Psoas muscle (tissue), 8 donors: ENCODE results near the gene PRSS22. TPM values are rescaled to one million over a fixed set of nuclear protein-coding genes. Genes with fewer than 3 reads are reported as not detected.

Experiments
- ATAC-seq, 4 donors: fragments of 200-7000 bp; cut with Tn5 transposase; one replicate each; pipeline ENCODE4 v1.9.1; 2020; ENCODE audit warnings: moderate library complexity in 3 of 4, mild to moderate bottlenecking in 2 of 4
- DNase-seq, 2 donors: peaks; one replicate each; pipeline ENCODE4 v3.0.0-alpha.2; 2020
- H3K27ac ChIP-seq: fragments of 200-600 bp; one replicate; pipeline ENCODE4 v1.8.0; 2022
- H3K27me3 ChIP-seq, 3 donors: fragments of 200-600 bp in 1 of 3; one replicate each; pipeline versions ENCODE4 v1.6.1 to v1.8.0; 2013 to 2022; ENCODE audit warnings: low read length in 2 of 3, mild to moderate bottlenecking in 2 of 3, moderate library complexity in 1 of 3; ENCODE audit not compliant: insufficient read depth in 3 of 3
- H3K36me3 ChIP-seq, 2 donors: fragments of 200-600 bp in 1 of 2; one replicate each; pipeline versions ENCODE4 v1.6.1 to v1.8.0; 2013 to 2022; ENCODE audit warnings: low read depth in 1 of 2, mild to moderate bottlenecking in 1 of 2, moderate library complexity in 1 of 2; ENCODE audit not compliant: insufficient read depth in 1 of 2
- H3K4me1 ChIP-seq: fragments of 200-600 bp; one replicate; pipeline ENCODE4 v1.8.0; 2022
- H3K4me3 ChIP-seq: fragments of 200-600 bp; one replicate; pipeline ENCODE4 v1.8.0; 2022; ENCODE audit warnings: mild to moderate bottlenecking
- H3K9me3 ChIP-seq: fragments of 200-600 bp; one replicate; pipeline ENCODE4 v1.8.0; 2022
- WGBS, 3 donors: extraction: QIAGEN DNeasy Blood & Tissue Kit; methylation state at CpG; one replicate each; pipeline versions ENCODE4 v1.1.6 to v1.1.7; 2013; 5-methylcytosine and 5-hydroxymethylcytosine counted together
- intact Hi-C, 2 donors: fragments of 100-400 bp; cut with DNase I; formaldehyde crosslinking; loops; one replicate each; pipeline versions ENCODE4 v1.11.0 to v1.14.2; 2022
- polyA plus RNA-seq, 3 donors: library from polyadenylated mRNA; stranded (reverse); fragments of 200-250 nt; gene quantifications; one replicate each; pipeline ENCODE4 v1.2.3, GENCODE V29; 2013
- total RNA-seq, 4 donors: library from RNA; stranded (reverse); fragmentation: NEBNext Ultra II Directional in 2 of 4; extraction: Animal tissue kit (Norgen Biotek cat#: 25700) in 2 of 4; gene quantifications; one replicate each; pipeline versions ENCODE4 v1.2.1 to v1.2.4, GENCODE V29; 2021 to 2023
- TF ChIP-seq, protein P1 (sequence below): fragments of 200-600 bp; IDR thresholded peaks from one replicate; pipeline ENCODE4 v1.8.0; 2022; ENCODE audit warnings: antibody characterized with exemption
- donor health status: healthy with polysubstance abuse.
- donor health status: DM: no; HTN: no; CAD: no; lungs with moderate emphysema.
- donor health status: Bipolar disorder and iron deficiency.
- donor health status: healthy.
- donor health status: DM: yes; HTN: yes; CAD: no.
- donor health status: DM: no; HTN: no; CAD: no.
- donor health status: DM: no; HTN: no; CAD: no.
- donor health status: DM: yes; HTN: yes; CAD: no.

Gene PRSS22
- total and polyA plus RNA-seq, 7 donors = 0.07 to 0.20 (median 0.13) TPM; not detected in 4

DNA sequence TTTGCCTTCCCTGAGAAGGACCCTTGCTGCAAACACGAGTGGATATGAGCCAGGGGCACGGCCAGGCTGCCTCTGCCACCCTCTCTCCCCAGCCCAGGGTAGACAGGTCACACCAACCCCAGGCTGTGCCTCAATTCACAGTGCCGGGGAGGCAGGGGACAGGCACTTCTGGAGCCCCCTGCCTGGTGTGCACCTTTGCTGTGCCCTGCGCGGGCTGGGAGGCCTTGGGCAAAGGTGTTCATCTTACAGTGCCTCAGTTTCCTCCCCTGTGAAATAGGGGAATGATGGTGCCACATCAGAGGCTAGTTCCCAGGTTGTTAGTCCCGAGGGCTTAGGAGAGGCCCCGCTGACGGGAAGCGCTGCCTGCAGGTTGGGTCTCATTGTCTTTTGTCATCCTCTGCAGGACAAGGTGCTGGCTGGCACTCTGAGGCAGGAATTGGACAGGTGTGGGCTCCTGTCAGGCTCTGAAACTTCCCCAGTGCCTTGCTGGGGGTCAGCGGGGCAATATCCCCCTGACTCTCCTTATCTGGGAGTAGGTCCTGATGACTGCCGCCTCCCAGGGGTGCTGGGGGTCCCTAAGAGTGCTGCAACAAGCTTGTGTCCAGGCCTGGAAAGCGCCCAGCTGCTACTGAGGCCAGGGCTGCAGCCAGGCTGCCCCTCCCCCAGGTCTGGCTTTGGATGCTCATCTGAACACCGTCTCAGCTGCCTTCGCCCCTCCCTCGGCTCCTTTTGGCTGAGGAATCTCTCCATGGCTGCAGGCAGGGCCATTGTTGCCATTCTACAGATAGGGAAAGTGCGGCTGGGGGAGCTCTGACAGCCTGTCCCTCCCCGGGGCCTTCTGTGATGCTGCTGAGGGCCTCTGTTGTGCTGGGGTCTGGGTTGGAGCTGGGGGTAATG lies 37.8 kb downstream of the PRSS22 start:
- H3K4me3 ChIP-seq = no peak overlapping the region
- H3K9me3 ChIP-seq = no peaks in the 10 kb centered on the region
- H3K4me1 ChIP-seq = no peaks in the 10 kb centered on the region
- H3K36me3 ChIP-seq = no peaks in the 10 kb centered on the region
- H3K27ac ChIP-seq = no peak overlapping the region
- no peak for DNase-seq
- intact Hi-C loops = no loop called here
- ATAC-seq = no peak
- TF ChIP-seq, protein P1, sequence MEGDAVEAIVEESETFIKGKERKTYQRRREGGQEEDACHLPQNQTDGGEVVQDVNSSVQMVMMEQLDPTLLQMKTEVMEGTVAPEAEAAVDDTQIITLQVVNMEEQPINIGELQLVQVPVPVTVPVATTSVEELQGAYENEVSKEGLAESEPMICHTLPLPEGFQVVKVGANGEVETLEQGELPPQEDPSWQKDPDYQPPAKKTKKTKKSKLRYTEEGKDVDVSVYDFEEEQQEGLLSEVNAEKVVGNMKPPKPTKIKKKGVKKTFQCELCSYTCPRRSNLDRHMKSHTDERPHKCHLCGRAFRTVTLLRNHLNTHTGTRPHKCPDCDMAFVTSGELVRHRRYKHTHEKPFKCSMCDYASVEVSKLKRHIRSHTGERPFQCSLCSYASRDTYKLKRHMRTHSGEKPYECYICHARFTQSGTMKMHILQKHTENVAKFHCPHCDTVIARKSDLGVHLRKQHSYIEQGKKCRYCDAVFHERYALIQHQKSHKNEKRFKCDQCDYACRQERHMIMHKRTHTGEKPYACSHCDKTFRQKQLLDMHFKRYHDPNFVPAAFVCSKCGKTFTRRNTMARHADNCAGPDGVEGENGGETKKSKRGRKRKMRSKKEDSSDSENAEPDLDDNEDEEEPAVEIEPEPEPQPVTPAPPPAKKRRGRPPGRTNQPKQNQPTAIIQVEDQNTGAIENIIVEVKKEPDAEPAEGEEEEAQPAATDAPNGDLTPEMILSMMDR = no peak
- WGBS, 3 donors = 63 to 66% (median 65%) methylated on average over 16 to 17 of the region's 17 CpGs
- H3K27me3 ChIP-seq = peaks cover 0 to 9% (median 2%) of the 10 kb centered on the region in 3 donors

- WGBS, 3 donors = 81 to 87% (median 81%) methylated on average over 18 of the region's 18 CpGs
- ATAC-seq (no peak), DNase-seq (no peak)
- TF ChIP-seq, protein P1 = no peak
- no peaks in the 10 kb centered on the region for H3K9me3 ChIP-seq
- H3K27ac ChIP-seq = no peak overlapping the region
- no peaks in the 10 kb centered on the region for H3K36me3 ChIP-seq
- intact Hi-C loops = no loop called here
- H3K27me3 ChIP-seq = peaks cover 0 to 12% (median 2%) of the 10 kb centered on the region in 3 donors
- no peaks in the 10 kb centered on the region for H3K4me1 ChIP-seq
- no peak overlapping the region for H3K4me3 ChIP-seq
Measured at GRCh38 chr16:2819179-2819938, 38.6 kb downstream of the PRSS22 start.

DNA sequence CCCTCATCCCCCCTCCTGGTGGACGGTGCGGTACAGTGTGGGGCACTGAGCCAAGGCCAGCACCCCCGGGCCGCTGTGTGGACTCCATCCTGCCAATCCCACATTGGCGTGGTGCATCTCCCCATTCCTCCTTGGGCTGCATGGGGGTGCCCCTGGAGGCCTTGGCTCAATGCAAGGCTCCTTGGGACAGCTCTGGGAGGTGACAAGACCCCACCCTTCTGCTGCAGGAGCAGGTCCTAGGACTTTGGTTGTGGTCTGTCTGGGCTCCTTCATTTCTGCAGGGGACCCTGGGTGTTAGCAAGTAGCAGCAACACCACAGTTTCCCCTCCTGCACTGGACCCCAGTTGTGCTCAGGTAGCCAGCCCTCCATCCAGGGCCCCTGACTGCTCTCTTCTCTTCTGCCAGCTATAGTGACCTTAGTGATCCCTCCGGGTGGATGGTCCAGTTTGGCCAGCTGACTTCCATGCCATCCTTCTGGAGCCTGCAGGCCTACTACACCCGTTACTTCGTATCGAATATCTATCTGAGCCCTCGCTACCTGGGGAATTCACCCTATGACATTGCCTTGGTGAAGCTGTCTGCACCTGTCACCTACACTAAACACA lies 39.6 kb downstream of the PRSS22 start:
- DNase-seq (no peak), ATAC-seq (no peak)
- TF ChIP-seq, protein P1 = no peak
- no peak overlapping the region for H3K4me3 ChIP-seq
- 69 to 78% (median 75%) methylated on average over 10 of the region's 10 CpGs for WGBS, 3 donors
- H3K4me1 ChIP-seq = no peaks in the 10 kb centered on the region
- H3K9me3 ChIP-seq = no peaks in the 10 kb centered on the region
- no peak overlapping the region for H3K27ac ChIP-seq
- intact Hi-C loops = no loop called here
- H3K27me3 ChIP-seq = peaks cover 0 to 12% (median 2%) of the 10 kb centered on the region in 3 donors
- no peaks in the 10 kb centered on the region for H3K36me3 ChIP-seq

DNA sequence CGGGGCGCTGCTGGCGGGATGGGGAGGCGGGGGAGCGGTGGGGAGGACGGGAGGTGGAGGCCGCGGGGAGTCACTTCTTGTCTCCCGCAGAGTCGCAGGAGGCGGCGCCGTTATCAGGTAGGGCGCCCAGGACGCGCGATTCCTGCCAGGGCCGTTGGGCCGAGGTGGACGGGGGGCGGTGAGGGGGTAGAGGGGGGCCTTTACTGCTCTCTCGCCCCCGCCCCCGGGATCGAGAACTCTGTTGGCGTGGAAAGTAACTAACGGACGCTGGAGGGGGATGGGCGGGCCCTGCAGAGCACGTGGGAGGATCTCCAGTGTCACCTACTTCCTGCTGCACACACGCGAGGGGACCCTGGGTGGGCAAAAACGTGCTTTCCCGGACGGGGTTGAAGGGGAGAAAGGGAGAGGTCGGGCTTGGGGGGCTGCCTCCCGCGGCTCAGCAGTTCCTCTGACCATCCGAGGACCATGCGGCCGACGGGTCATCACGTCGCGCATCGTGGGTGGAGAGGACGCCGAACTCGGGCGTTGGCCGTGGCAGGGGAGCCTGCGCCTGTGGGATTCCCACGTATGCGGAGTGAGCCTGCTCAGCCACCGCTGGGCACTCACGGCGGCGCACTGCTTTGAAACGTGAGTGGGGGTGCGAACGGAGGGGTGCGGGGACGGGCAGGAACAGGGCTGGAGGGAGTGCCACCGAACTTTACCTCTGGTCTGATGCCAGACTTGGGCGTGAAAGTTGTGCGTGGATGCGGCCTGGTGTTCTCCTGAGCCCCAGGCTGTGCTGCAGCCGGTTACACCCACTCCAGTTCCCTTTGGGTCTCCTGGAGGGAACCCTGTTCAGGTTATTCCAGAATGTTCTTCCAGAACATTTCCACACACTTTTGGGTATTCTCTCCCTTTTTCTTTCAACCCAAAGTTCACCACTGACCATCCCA lies 40.4 kb downstream of the PRSS22 start:
- no peak for DNase-seq
- peaks cover 0 to 12% (median 2%) of the 10 kb centered on the region in 3 donors for H3K27me3 ChIP-seq
- intact Hi-C loops = no loop called here

More for the DNA sequence above, 40.4 kb downstream of the PRSS22 start:
- TF ChIP-seq, protein P1 = no peak
- Histone ChIP-seq H3K4me1 (no peaks in the 10 kb centered on the region), H3K27ac (no peak overlapping the region), H3K36me3 (no peaks in the 10 kb centered on the region), H3K4me3 (no peak overlapping the region), H3K9me3 (no peaks in the 10 kb centered on the region)
- WGBS, 3 donors = 66 to 75% (median 70%) methylated on average over 52 to 68 of the region's 68 CpGs
- no peak for ATAC-seq
